Prostate gland (tissue), 2 donors: ENCODE results near the gene CMSS1.

ENCODE experiments used
- POLR2A ChIP-seq: fragments of 450-650 bp; IDR thresholded peaks from one replicate; pipeline ENCODE4 v1.6.1; 2016; ENCODE audit warnings: antibody characterized with exemption, mild to moderate bottlenecking
- POLR2AphosphoS5 ChIP-seq: sonication (generic); formaldehyde crosslinking; IDR thresholded peaks from one replicate; pipeline ENCODE4 v1.6.1; 2017; ENCODE audit warnings: antibody characterized with exemption
- TF ChIP-seq, protein P1 (sequence below), 4 experiments: fragments of 200-600 bp in 2 of 4; fragments of 450-650 bp in 2 of 4; sonication (generic) in 2 of 4; IDR thresholded peaks; 1 replicate in 3 of 4; 2 replicates in 1 of 4; pipeline ENCODE4 v1.5.1; 2016 to 2019; ENCODE audit warnings: antibody characterized with exemption in 4 of 4, mild to moderate bottlenecking in 2 of 4, moderate library complexity in 2 of 4

DNA sequence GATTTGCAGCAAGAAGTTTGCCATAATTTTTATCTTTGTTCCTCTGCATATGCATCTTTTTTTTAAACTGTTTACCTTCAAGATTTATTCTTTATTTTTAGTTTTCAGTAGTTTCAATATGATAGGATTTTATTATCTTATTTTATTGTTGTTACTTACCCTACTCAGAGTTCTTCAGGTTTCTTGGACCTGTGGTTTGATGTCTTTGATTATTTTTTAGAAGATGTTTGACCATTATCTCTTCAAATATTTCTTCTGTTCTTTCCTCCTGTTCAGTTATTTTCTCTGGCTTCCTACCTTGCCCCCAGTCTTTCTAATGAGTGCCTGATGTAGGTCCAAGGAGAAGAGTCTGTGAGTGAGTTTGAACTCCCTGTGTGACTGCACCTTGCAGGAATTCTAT is 158.9 kb downstream of the CMSS1 start:
- TF ChIP-seq, protein P1, sequence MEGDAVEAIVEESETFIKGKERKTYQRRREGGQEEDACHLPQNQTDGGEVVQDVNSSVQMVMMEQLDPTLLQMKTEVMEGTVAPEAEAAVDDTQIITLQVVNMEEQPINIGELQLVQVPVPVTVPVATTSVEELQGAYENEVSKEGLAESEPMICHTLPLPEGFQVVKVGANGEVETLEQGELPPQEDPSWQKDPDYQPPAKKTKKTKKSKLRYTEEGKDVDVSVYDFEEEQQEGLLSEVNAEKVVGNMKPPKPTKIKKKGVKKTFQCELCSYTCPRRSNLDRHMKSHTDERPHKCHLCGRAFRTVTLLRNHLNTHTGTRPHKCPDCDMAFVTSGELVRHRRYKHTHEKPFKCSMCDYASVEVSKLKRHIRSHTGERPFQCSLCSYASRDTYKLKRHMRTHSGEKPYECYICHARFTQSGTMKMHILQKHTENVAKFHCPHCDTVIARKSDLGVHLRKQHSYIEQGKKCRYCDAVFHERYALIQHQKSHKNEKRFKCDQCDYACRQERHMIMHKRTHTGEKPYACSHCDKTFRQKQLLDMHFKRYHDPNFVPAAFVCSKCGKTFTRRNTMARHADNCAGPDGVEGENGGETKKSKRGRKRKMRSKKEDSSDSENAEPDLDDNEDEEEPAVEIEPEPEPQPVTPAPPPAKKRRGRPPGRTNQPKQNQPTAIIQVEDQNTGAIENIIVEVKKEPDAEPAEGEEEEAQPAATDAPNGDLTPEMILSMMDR (IDR thresholded peaks at IDR 0.05): no peak
- no peak for TF ChIP-seq POLR2AphosphoS5
- TF ChIP-seq POLR2A: no peak
